ENCODE data around the gene SUN2. TPM values are rescaled to one million over a fixed set of nuclear protein-coding genes. Genes with fewer than 3 reads are reported as not detected.

SUN2 gene
- total and polyA plus RNA-seq, 10 of the 15 experiments (the other 5 are each of a cell fraction or from before 2014, with no cell fraction given), result 0.18 to 107 (median 35.9) TPM

DNA sequence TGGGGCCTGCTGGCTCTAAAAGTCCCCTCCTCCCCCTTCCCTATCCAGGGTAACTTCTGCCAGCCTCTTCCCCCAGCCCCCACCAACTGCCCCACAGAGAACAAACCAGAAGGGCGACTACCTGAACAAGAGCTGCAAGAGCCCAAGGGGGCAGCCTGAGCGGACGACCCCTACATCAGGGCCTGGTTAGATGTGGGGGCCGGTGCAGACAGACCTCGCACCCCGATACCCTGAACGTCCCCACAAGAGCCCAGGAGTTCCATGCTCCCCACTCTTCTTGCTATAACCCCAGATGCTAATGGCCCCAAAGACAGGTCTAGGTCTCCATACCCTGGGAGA lies 20.7 kb downstream of the SUN2 start:
- DNase-seq (ENCODE audit: low read depth, low spot score) (no peak), ATAC-seq (no peak), FAIRE-seq (no peak)
- peaks cover 29 to 66% of the 10 kb centered on the region in 2 experiments for H3K36me3 ChIP-seq (ENCODE audit: control insufficient read depth in 2 of 2, insufficient read depth in 2 of 2, low read length in 1 of 2)
- no peak overlapping the region for H3K27ac ChIP-seq (ENCODE audit: control insufficient read depth, insufficient read depth)
- SMC1A ChIA-PET (ENCODE audit: uncharacterized antibody, unreplicated experiment), result interaction anchor here (0.5 to 0.6 kb wide), 2 partner anchors 23 to 42 kb away, joined by 3 read pairs; no protein-coding TSS in a partner anchor
- H2AFZ ChIP-seq (ENCODE audit: control insufficient read depth, low read depth, low read length), result no peak overlapping the region
- peaks cover 2% of the 10 kb centered on the region; the same call in 1 of the 2 replicates for H4K20me1 ChIP-seq (ENCODE audit: control insufficient read depth, insufficient read depth)
- H3K4me1 ChIP-seq (ENCODE audit: control insufficient read depth, insufficient read depth, low read length), result no peaks in the 10 kb centered on the region
- no peak overlapping the region for H3K4me3 ChIP-seq
- no peaks in the 10 kb centered on the region for H3K27me3 ChIP-seq (replicated peaks in 1 of 2; ENCODE audit: control insufficient read depth in 2 of 2, insufficient read depth in 2 of 2, low read length in 1 of 2)
- H3K9me3 ChIP-seq (replicated peaks; ENCODE audit: control insufficient read depth, insufficient read depth, low read length), result no peaks in the 10 kb centered on the region
- no TSS peak for BruUV-seq (replicated peaks)
- H3K9ac ChIP-seq (ENCODE audit: control insufficient read depth, insufficient read depth, low read length), result no peak overlapping the region
- CTCF ChIA-PET, result interaction anchor here (1.1 to 3.7 kb wide), 5 partner anchors 11 to 134 kb away, joined by 3 to 26 read pairs (median 5); no protein-coding TSS in a partner anchor
- no peak overlapping the region for H3K4me2 ChIP-seq (ENCODE audit: control insufficient read depth, insufficient read depth)
- 95% methylated on average over 7 of the region's 7 CpGs for WGBS (ENCODE audit: insufficient coverage, insufficient replicate concordance, low lambda C conversion rate, missing lambda C conversion rate)
- TF ChIP-seq, protein P1, sequence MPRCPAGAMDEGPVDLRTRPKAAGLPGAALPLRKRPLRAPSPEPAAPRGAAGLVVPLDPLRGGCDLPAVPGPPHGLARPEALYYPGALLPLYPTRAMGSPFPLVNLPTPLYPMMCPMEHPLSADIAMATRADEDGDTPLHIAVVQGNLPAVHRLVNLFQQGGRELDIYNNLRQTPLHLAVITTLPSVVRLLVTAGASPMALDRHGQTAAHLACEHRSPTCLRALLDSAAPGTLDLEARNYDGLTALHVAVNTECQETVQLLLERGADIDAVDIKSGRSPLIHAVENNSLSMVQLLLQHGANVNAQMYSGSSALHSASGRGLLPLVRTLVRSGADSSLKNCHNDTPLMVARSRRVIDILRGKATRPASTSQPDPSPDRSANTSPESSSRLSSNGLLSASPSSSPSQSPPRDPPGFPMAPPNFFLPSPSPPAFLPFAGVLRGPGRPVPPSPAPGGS (IDR thresholded peaks at IDR 0.05; ENCODE audit: borderline replicate concordance, insufficient read depth, low read depth, low read length, poor library complexity, severe bottlenecking), result peak; percentile 19
- TF ChIP-seq, protein P2, sequence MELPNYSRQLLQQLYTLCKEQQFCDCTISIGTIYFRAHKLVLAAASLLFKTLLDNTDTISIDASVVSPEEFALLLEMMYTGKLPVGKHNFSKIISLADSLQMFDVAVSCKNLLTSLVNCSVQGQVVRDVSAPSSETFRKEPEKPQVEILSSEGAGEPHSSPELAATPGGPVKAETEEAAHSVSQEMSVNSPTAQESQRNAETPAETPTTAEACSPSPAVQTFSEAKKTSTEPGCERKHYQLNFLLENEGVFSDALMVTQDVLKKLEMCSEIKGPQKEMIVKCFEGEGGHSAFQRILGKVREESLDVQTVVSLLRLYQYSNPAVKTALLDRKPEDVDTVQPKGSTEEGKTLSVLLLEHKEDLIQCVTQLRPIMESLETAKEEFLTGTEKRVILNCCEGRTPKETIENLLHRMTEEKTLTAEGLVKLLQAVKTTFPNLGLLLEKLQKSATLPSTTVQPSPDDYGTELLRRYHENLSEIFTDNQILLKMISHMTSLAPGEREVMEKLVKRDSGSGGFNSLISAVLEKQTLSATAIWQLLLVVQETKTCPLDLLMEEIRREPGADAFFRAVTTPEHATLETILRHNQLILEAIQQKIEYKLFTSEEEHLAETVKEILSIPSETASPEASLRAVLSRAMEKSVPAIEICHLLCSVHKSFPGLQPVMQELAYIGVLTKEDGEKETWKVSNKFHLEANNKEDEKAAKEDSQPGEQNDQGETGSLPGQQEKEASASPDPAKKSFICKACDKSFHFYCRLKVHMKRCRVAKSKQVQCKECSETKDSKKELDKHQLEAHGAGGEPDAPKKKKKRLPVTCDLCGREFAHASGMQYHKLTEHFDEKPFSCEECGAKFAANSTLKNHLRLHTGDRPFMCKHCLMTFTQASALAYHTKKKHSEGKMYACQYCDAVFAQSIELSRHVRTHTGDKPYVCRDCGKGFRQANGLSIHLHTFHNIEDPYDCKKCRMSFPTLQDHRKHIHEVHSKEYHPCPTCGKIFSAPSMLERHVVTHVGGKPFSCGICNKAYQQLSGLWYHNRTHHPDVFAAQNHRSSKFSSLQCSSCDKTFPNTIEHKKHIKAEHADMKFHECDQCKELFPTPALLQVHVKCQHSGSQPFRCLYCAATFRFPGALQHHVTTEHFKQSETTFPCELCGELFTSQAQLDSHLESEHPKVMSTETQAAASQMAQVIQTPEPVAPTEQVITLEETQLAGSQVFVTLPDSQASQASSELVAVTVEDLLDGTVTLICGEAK (IDR thresholded peaks at IDR 0.05; ENCODE audit: borderline replicate concordance), result no peak
- TF ChIP-seq KDM1A (IDR thresholded peaks at IDR 0.05; ENCODE audit: borderline replicate concordance) (no peak), POLR2A (IDR thresholded peaks at IDR 0.05; ENCODE audit: low read depth, low read length) (0 out of 2 replicates have a peak, but pooled peaks have one; percentile 27), EGR1 (IDR thresholded peaks at IDR 0.05; ENCODE audit: borderline replicate concordance in 1 of 2, low read depth in 2 of 2, low read length in 2 of 2) (no peak), NR2F1 (conservative IDR thresholded peaks at IDR 0.05) (no peak), NBN (IDR thresholded peaks at IDR 0.05) (no peak), EP300 (IDR thresholded peaks at IDR 0.05; ENCODE audit: borderline replicate concordance in 1 of 2, control insufficient read depth in 1 of 2, low read depth in 2 of 2, low read length in 2 of 2) (no peak), TARDBP (IDR thresholded peaks at IDR 0.05; ENCODE audit: borderline replicate concordance) (no peak)
- TF ChIP-seq, protein P3, sequence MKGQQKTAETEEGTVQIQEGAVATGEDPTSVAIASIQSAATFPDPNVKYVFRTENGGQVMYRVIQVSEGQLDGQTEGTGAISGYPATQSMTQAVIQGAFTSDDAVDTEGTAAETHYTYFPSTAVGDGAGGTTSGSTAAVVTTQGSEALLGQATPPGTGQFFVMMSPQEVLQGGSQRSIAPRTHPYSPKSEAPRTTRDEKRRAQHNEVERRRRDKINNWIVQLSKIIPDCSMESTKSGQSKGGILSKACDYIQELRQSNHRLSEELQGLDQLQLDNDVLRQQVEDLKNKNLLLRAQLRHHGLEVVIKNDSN (IDR thresholded peaks at IDR 0.05; ENCODE audit: borderline replicate concordance, extremely low read length, insufficient read depth, low read depth, low read length), result no peak
- intact Hi-C loops (cut with micrococcal nuclease; ENCODE audit: unreplicated experiment) (no loop called here), in situ Hi-C loops (cut with MboI) (no loop called here)
- H3K79me2 ChIP-seq (ENCODE audit: control insufficient read depth, insufficient read depth, low read length), result no peaks in the 10 kb centered on the region
- POLR2A ChIA-PET, result no interaction called here
- RAD21 ChIA-PET (ENCODE audit: unreplicated experiment), result interaction anchor here (0.8 kb wide), 2 partner anchors 16 to 34 kb away, joined by 3 to 4 read pairs; no protein-coding TSS in a partner anchor

Measured in GM12878 (cell line).